PC-9 (cell line): ENCODE data around the gene HEBP1. TPM values are rescaled to one million over a fixed set of nuclear protein-coding genes. Genes with fewer than 3 reads are reported as not detected.

Source experiments
- BruUV-seq: library from RNA; stranded (reverse); fragments of 400-500 nt; replicated peaks from 2 replicates; lab custom pipeline; 2021; lab: Mats Ljungman, UMichigan
- CTCF ChIA-PET: fragments of 300-600 bp; sonication (Branson Sonifier 250); formaldehyde crosslinking; loops from one replicate; lab custom pipeline; 2022; ENCODE audit warnings: antibody characterized with exemption; lab: Charles Lee
- POLR2A ChIA-PET: fragments of 300-600 bp; sonication (Branson Sonifier 250); formaldehyde crosslinking; loops from one replicate; lab custom pipeline; 2022; ENCODE audit warnings: antibody characterized with exemption; ENCODE audit not compliant: unreplicated experiment; lab: Charles Lee
- DNase-seq, 2 experiments: peaks; one replicate each; pipeline versions ENCODE4 v3.0.0 to v3.0.0-alpha.2; 2015 to 2022; ENCODE audit warnings: mixed read lengths in 1 of 2
- H2AFZ ChIP-seq: fragments of 200-600 bp; sonication (generic); 2 replicates; pipeline ENCODE4 v1.8.1; 2017; ENCODE audit warnings: antibody characterized with exemption
- H3F3A ChIP-seq: fragments of 200-600 bp; sonication (generic); 2 replicates; pipeline ENCODE4 v1.8.1; 2017; ENCODE audit warnings: antibody characterized with exemption, mild to moderate bottlenecking, low read depth; ENCODE audit not compliant: insufficient read depth
- H3K27ac ChIP-seq: fragments of 200-600 bp; sonication (generic); 2 replicates; pipeline ENCODE4 v1.6.1; 2016; ENCODE audit warnings: mixed run types
- H3K27me3 ChIP-seq: fragments of 200-600 bp; sonication (generic); 2 replicates; pipeline ENCODE4 v1.6.1; 2016; ENCODE audit warnings: low read depth, mixed run types; ENCODE audit not compliant: insufficient read depth
- H3K36me3 ChIP-seq: fragments of 200-600 bp; sonication (generic); 2 replicates; pipeline ENCODE4 v1.6.1; 2016; ENCODE audit warnings: low read depth, mixed run types
- H3K4me1 ChIP-seq: fragments of 200-600 bp; sonication (generic); replicated peaks from 2 replicates; pipeline ENCODE4 v1.6.1; 2016; ENCODE audit warnings: mixed run types; ENCODE audit not compliant: insufficient read depth
- H3K4me2 ChIP-seq: fragments of 200-600 bp; sonication (generic); 2 replicates; pipeline ENCODE4 v1.6.1; 2017; ENCODE audit warnings: mixed run types
- H3K4me3 ChIP-seq: fragments of 200-600 bp; sonication (generic); 2 replicates; pipeline ENCODE4 v1.6.1; 2016; ENCODE audit warnings: mixed run types
- H3K79me2 ChIP-seq: fragments of 200-600 bp; sonication (generic); 2 replicates; pipeline ENCODE4 v1.6.1; 2017; ENCODE audit warnings: low read depth, mixed run types
- H3K9me2 ChIP-seq: fragments of 200-600 bp; sonication (generic); 2 replicates; pipeline ENCODE4 v1.8.1; 2017; ENCODE audit warnings: mild to moderate bottlenecking; ENCODE audit not compliant: insufficient read depth
- H3K9me3 ChIP-seq: fragments of 200-600 bp; sonication (generic); 2 replicates; pipeline ENCODE4 v1.8.1; 2016; ENCODE audit warnings: low read depth; ENCODE audit not compliant: insufficient read depth
- H4K20me1 ChIP-seq: fragments of 200-600 bp; sonication (generic); 2 replicates; pipeline ENCODE4 v1.8.1; 2017; ENCODE audit not compliant: insufficient read depth
- EZH2 ChIP-seq: fragments of 200-600 bp; sonication (generic); IDR thresholded peaks from 2 replicates; pipeline ENCODE4 v1.8.0; 2017; ENCODE audit warnings: antibody characterized with exemption, low read depth
- intact Hi-C: fragments of 100-400 bp; cut with micrococcal nuclease; formaldehyde crosslinking; loops from one replicate; pipeline ENCODE4 v1.10.0; 2022; ENCODE audit not compliant: unreplicated experiment
- total RNA-seq: library from RNA; stranded (reverse); gene quantifications from 2 replicates; pipeline ENCODE4 v1.2.3, GENCODE V29; 2021
- TF ChIP-seq, protein P1 (sequence below): fragments of 200-600 bp; sonication (generic); conservative IDR thresholded peaks from 2 replicates; pipeline ENCODE4 v1.6.1; 2017; ENCODE audit warnings: mixed run types, antibody characterized with exemption, mild to moderate bottlenecking, moderate library complexity

Gene HEBP1
- total RNA-seq, 1 experiment from 2014 or later = 148 TPM

- Histone ChIP-seq H3K4me1 (peaks cover 24% of the 10 kb centered on the region), H3K27ac (peak overlapping the region; percentile 46), H3K79me2 (peaks cover 33% of the 10 kb centered on the region), H3K9me3 (no peaks in the 10 kb centered on the region), H3K27me3 (no peaks in the 10 kb centered on the region), H2AFZ (no peak overlapping the region), H3K9me2 (no peaks in the 10 kb centered on the region), H3F3A (no peaks in the 10 kb centered on the region), H3K4me2 (peak overlapping the region; percentile 5; the same call in 1 of the 2 replicates), H3K36me3 (peaks cover 7% of the 10 kb centered on the region; the same call in 1 of the 2 replicates), H3K4me3 (no peak overlapping the region), H4K20me1 (no peaks in the 10 kb centered on the region)
- intact Hi-C loops = loop anchor here (5.0 to 10.0 kb wide), 2 partner anchors 952 to 1175 kb away; no protein-coding TSS in a partner anchor
- no peak for TF ChIP-seq EZH2
- TF ChIP-seq, protein P1, sequence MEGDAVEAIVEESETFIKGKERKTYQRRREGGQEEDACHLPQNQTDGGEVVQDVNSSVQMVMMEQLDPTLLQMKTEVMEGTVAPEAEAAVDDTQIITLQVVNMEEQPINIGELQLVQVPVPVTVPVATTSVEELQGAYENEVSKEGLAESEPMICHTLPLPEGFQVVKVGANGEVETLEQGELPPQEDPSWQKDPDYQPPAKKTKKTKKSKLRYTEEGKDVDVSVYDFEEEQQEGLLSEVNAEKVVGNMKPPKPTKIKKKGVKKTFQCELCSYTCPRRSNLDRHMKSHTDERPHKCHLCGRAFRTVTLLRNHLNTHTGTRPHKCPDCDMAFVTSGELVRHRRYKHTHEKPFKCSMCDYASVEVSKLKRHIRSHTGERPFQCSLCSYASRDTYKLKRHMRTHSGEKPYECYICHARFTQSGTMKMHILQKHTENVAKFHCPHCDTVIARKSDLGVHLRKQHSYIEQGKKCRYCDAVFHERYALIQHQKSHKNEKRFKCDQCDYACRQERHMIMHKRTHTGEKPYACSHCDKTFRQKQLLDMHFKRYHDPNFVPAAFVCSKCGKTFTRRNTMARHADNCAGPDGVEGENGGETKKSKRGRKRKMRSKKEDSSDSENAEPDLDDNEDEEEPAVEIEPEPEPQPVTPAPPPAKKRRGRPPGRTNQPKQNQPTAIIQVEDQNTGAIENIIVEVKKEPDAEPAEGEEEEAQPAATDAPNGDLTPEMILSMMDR = no peak
- peak in 1 of 2 experiments; percentile 37 for DNase-seq
- CTCF ChIA-PET = interaction anchor here (0.6 to 0.7 kb wide), 3 partner anchors 175 to 265 kb away, joined by 4 to 6 read pairs (median 6); no protein-coding TSS in a partner anchor
- POLR2A ChIA-PET = interaction anchor here (0.6 kb wide), 1 partner anchor 110 kb away, joined by 3 read pairs; no protein-coding TSS in a partner anchor
- no TSS peak for BruUV-seq
Observed at GRCh38 chr12:12992418-12993130, 7.5 kb downstream of the HEBP1 start.

DNA sequence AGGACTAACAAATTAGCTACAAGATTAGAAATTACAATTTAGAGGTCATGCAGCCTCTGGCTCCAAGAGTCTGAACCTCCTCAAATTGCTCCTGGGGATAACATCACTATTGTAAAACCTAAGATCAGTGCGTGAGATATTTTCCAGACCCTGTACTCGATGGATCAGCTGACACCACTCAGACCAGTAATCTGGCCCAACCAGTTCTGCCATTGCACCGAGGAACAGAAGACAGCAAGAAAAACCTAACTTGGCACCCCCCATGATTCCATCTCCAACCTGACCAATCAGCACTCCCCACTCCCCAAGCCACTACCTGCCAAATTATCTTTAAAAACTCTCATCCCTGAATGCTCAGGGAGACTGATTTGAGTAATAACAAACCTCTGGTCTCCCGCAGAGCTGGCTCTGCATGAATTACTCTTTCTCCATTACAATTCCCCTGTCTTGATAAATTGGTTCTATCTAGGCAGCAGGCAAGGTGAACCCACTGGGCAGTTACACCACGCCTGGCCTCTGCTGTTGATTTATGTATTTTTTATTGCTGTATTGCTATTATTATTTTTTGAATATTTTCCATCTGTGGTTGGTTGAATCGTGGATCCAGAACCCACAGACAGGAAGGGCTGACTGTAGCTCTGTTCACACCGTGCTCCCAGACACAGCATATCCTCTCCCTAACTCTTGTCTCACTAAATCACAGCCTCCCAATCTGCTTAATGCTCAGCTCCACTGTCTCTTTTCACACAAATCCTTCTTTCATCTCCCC, 9.2 kb downstream of the HEBP1 start:
- Histone ChIP-seq H3K79me2 (peaks cover 18% of the 10 kb centered on the region; the same call in 1 of the 2 replicates), H2AFZ (no peak overlapping the region), H3K4me1 (peaks cover 24% of the 10 kb centered on the region), H3K4me2 (peak overlapping the region; percentile 20; the same call in 1 of the 2 replicates), H3K9me3 (no peaks in the 10 kb centered on the region), H3K36me3 (peaks cover 15% of the 10 kb centered on the region; the same call in 1 of the 2 replicates), H3F3A (peaks cover 12% of the 10 kb centered on the region; the same call in 1 of the 2 replicates), H3K9me2 (no peaks in the 10 kb centered on the region), H3K4me3 (no peak overlapping the region), H4K20me1 (no peaks in the 10 kb centered on the region), H3K27ac (no peak overlapping the region), H3K27me3 (no peaks in the 10 kb centered on the region)
- no TSS peak for BruUV-seq
- ChIA-PET CTCF (interaction anchor here (0.5 to 0.7 kb wide), 3 partner anchors 97 to 1257 kb away, joined by 3 to 10 read pairs (median 4); no protein-coding TSS in a partner anchor), POLR2A (interaction anchor here (0.6 kb wide), 2 partner anchors 266 to 1248 kb away, joined by 4 to 6 read pairs; no protein-coding TSS in a partner anchor)
- DNase-seq = peak; percentile 45 to 74
- intact Hi-C loops = loop anchor here (5.0 to 10.0 kb wide), 2 partner anchors 954 to 1176 kb away; no protein-coding TSS in a partner anchor
- TF ChIP-seq EZH2 = no peak
- TF ChIP-seq, protein P1 = no peak

- TF ChIP-seq, protein P1 = no peak
- TF ChIP-seq EZH2 = no peak
- peaks cover 24% of the 10 kb centered on the region; the same call in 1 of the 2 replicates for H3F3A ChIP-seq
- H3K9me3 ChIP-seq = no peaks in the 10 kb centered on the region
- H3K4me2 ChIP-seq = no peak overlapping the region
- H3K4me3 ChIP-seq = no peak overlapping the region
- ChIA-PET POLR2A (interaction anchor here (0.6 kb wide), 1 partner anchor 72 kb away, joined by 3 read pairs; no protein-coding TSS in a partner anchor), CTCF (interaction anchor here (0.6 kb wide), 1 partner anchor 649 kb away, joined by 11 read pairs; no protein-coding TSS in a partner anchor)
- peaks cover 6% of the 10 kb centered on the region; the same call in 1 of the 2 replicates for H3K79me2 ChIP-seq
- no peak for DNase-seq
- peaks cover 20% of the 10 kb centered on the region for H3K4me1 ChIP-seq
- no peaks in the 10 kb centered on the region for H3K27me3 ChIP-seq
- H2AFZ ChIP-seq = no peak overlapping the region
- no peaks in the 10 kb centered on the region for H3K9me2 ChIP-seq
- no peak overlapping the region for H3K27ac ChIP-seq
- H4K20me1 ChIP-seq = no peaks in the 10 kb centered on the region
- no TSS peak for BruUV-seq
- intact Hi-C loops = loop anchor here (2.0 kb wide), 1 partner anchor 271 kb away; the partner anchor contains the start of gene CDKN1B
- peaks cover 16% of the 10 kb centered on the region; the same call in 1 of the 2 replicates for H3K36me3 ChIP-seq
Observed at GRCh38 chr12:12987421-12987820, 12.6 kb downstream of the HEBP1 start.
